ENCODE measurements around the gene FHL3.

DNA sequence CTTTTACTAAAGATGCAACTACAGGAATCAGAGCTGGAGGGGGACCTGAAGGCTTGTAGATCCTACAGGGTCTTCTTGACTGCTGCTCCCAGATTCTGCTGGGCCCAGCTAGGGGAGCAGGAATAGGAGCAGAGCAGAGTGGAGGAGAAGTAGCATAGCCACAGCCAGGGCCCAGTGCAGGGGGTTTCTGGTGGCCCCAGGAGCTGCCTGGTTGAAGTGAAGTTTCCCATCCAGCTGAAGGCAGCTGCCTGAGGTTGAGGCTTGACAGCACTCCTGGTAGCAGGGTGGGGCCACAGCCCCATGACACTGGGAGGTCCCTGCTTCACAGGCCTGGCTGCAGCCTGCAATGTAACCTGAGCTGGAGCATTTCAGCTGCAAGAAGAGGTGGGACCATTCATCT, 56.5 kb downstream of the FHL3 start:
- no peak for TF ChIP-seq EZH2phosphoT487 (IDR thresholded peaks at IDR 0.05; ENCODE audit: unreplicated experiment)
- TF ChIP-seq, protein P1, sequence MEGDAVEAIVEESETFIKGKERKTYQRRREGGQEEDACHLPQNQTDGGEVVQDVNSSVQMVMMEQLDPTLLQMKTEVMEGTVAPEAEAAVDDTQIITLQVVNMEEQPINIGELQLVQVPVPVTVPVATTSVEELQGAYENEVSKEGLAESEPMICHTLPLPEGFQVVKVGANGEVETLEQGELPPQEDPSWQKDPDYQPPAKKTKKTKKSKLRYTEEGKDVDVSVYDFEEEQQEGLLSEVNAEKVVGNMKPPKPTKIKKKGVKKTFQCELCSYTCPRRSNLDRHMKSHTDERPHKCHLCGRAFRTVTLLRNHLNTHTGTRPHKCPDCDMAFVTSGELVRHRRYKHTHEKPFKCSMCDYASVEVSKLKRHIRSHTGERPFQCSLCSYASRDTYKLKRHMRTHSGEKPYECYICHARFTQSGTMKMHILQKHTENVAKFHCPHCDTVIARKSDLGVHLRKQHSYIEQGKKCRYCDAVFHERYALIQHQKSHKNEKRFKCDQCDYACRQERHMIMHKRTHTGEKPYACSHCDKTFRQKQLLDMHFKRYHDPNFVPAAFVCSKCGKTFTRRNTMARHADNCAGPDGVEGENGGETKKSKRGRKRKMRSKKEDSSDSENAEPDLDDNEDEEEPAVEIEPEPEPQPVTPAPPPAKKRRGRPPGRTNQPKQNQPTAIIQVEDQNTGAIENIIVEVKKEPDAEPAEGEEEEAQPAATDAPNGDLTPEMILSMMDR (conservative IDR thresholded peaks at IDR 0.05; ENCODE audit: low read depth in 2 of 2) = no peak
- no peak for TF ChIP-seq EZH2 (IDR thresholded peaks at IDR 0.05; ENCODE audit: low read depth, unreplicated experiment)
- no peak for TF ChIP-seq POLR2AphosphoS5 (IDR thresholded peaks at IDR 0.05; ENCODE audit: low read depth)
- TF ChIP-seq, protein P2, sequence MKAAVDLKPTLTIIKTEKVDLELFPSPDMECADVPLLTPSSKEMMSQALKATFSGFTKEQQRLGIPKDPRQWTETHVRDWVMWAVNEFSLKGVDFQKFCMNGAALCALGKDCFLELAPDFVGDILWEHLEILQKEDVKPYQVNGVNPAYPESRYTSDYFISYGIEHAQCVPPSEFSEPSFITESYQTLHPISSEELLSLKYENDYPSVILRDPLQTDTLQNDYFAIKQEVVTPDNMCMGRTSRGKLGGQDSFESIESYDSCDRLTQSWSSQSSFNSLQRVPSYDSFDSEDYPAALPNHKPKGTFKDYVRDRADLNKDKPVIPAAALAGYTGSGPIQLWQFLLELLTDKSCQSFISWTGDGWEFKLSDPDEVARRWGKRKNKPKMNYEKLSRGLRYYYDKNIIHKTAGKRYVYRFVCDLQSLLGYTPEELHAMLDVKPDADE (IDR thresholded peaks at IDR 0.05) = no peak
- no peak for TF ChIP-seq JUNB (IDR thresholded peaks at IDR 0.05; ENCODE audit: unreplicated experiment)
- TF ChIP-seq, protein P3, sequence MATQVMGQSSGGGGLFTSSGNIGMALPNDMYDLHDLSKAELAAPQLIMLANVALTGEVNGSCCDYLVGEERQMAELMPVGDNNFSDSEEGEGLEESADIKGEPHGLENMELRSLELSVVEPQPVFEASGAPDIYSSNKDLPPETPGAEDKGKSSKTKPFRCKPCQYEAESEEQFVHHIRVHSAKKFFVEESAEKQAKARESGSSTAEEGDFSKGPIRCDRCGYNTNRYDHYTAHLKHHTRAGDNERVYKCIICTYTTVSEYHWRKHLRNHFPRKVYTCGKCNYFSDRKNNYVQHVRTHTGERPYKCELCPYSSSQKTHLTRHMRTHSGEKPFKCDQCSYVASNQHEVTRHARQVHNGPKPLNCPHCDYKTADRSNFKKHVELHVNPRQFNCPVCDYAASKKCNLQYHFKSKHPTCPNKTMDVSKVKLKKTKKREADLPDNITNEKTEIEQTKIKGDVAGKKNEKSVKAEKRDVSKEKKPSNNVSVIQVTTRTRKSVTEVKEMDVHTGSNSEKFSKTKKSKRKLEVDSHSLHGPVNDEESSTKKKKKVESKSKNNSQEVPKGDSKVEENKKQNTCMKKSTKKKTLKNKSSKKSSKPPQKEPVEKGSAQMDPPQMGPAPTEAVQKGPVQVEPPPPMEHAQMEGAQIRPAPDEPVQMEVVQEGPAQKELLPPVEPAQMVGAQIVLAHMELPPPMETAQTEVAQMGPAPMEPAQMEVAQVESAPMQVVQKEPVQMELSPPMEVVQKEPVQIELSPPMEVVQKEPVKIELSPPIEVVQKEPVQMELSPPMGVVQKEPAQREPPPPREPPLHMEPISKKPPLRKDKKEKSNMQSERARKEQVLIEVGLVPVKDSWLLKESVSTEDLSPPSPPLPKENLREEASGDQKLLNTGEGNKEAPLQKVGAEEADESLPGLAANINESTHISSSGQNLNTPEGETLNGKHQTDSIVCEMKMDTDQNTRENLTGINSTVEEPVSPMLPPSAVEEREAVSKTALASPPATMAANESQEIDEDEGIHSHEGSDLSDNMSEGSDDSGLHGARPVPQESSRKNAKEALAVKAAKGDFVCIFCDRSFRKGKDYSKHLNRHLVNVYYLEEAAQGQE (IDR thresholded peaks at IDR 0.05; ENCODE audit: unreplicated experiment) = no peak
- no peak for TF ChIP-seq CREB1 (CRISPR knock-in tag; IDR thresholded peaks at IDR 0.05; ENCODE audit: low read depth)
- no peak for TF ChIP-seq ZNF114 (CRISPR knock-in tag; IDR thresholded peaks at IDR 0.05)
- TF ChIP-seq STAT1 (IDR thresholded peaks at IDR 0.05; ENCODE audit: unreplicated experiment) = no peak
- TF ChIP-seq, protein P4, sequence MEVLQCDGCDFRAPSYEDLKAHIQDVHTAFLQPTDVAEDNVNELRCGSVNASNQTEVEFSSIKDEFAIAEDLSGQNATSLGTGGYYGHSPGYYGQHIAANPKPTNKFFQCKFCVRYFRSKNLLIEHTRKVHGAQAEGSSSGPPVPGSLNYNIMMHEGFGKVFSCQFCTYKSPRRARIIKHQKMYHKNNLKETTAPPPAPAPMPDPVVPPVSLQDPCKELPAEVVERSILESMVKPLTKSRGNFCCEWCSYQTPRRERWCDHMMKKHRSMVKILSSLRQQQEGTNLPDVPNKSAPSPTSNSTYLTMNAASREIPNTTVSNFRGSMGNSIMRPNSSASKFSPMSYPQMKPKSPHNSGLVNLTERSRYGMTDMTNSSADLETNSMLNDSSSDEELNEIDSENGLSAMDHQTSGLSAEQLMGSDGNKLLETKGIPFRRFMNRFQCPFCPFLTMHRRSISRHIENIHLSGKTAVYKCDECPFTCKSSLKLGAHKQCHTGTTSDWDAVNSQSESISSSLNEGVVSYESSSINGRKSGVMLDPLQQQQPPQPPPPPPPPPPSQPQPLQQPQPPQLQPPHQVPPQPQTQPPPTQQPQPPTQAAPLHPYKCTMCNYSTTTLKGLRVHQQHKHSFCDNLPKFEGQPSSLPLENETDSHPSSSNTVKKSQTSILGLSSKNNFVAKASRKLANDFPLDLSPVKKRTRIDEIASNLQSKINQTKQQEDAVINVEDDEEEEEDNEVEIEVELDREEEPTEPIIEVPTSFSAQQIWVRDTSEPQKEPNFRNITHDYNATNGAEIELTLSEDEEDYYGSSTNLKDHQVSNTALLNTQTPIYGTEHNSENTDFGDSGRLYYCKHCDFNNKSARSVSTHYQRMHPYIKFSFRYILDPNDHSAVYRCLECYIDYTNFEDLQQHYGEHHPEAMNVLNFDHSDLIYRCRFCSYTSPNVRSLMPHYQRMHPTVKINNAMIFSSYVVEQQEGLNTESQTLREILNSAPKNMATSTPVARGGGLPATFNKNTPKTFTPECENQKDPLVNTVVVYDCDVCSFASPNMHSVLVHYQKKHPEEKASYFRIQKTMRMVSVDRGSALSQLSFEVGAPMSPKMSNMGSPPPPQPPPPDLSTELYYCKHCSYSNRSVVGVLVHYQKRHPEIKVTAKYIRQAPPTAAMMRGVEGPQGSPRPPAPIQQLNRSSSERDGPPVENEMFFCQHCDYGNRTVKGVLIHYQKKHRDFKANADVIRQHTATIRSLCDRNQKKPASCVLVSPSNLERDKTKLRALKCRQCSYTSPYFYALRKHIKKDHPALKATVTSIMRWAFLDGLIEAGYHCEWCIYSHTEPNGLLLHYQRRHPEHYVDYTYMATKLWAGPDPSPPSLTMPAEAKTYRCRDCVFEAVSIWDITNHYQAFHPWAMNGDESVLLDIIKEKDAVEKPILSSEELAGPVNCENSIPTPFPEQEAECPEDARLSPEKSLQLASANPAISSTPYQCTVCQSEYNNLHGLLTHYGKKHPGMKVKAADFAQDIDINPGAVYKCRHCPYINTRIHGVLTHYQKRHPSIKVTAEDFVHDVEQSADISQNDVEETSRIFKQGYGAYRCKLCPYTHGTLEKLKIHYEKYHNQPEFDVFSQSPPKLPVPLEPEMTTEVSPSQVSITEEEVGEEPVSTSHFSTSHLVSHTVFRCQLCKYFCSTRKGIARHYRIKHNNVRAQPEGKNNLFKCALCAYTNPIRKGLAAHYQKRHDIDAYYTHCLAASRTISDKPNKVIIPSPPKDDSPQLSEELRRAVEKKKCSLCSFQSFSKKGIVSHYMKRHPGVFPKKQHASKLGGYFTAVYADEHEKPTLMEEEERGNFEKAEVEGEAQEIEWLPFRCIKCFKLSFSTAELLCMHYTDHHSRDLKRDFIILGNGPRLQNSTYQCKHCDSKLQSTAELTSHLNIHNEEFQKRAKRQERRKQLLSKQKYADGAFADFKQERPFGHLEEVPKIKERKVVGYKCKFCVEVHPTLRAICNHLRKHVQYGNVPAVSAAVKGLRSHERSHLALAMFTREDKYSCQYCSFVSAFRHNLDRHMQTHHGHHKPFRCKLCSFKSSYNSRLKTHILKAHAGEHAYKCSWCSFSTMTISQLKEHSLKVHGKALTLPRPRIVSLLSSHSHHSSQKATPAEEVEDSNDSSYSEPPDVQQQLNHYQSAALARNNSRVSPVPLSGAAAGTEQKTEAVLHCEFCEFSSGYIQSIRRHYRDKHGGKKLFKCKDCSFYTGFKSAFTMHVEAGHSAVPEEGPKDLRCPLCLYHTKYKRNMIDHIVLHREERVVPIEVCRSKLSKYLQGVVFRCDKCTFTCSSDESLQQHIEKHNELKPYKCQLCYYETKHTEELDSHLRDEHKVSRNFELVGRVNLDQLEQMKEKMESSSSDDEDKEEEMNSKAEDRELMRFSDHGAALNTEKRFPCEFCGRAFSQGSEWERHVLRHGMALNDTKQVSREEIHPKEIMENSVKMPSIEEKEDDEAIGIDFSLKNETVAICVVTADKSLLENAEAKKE (CRISPR knock-in tag; IDR thresholded peaks at IDR 0.05) = no peak
- TF ChIP-seq ZNF331 (CRISPR knock-in tag; IDR thresholded peaks at IDR 0.05; ENCODE audit: low read depth) = no peak
- no peak for TF ChIP-seq NANOG (IDR thresholded peaks at IDR 0.05; ENCODE audit: borderline replicate concordance)

All from GM23338 (cell line).